HG03469 (cell line): ENCODE data around the gene FBXW8.
"Not testable (repeated sequence)": the region's sequence is repeated elsewhere in the genome, so short reads cannot be mapped to it uniquely, and the experiment has no call there.

Experiments used
- ATAC-seq: cut with Tn5 transposase; IDR thresholded peaks from one replicate; pipeline ENCODE4 v1.9.1; 2021; ENCODE audit warnings: mild to moderate bottlenecking, moderate library complexity, moderate number of reproducible peaks; ENCODE audit not compliant: unreplicated experiment

FBXW8 gene

GRCh38 chr12:117052386-117053049 is 141.8 kb downstream of the FBXW8 start:
- no peak for ATAC-seq

- no peak for ATAC-seq
Observed at GRCh38 chr12:117053050-117053400, 142.3 kb downstream of the FBXW8 start.

GRCh38 chr12:117053597-117054201 is 142.9 kb downstream of the FBXW8 start:
- no peak for ATAC-seq

GRCh38 chr12:117054279-117054678 is 143.5 kb downstream of the FBXW8 start:
- no peak for ATAC-seq

- ATAC-seq = not testable (repeated sequence)
Observed at GRCh38 chr12:117057626-117058025, 146.9 kb downstream of the FBXW8 start.

- ATAC-seq = no peak
Observed at GRCh38 chr12:117058442-117059072, 147.8 kb downstream of the FBXW8 start.

- ATAC-seq = no peak
Observed at GRCh38 chr12:117059156-117059555, 148.4 kb downstream of the FBXW8 start.

- ATAC-seq = no peak
Observed at GRCh38 chr12:117060246-117060928, 149.6 kb downstream of the FBXW8 start.

GRCh38 chr12:117060929-117061305 is 150.2 kb downstream of the FBXW8 start:
- no peak for ATAC-seq

GRCh38 chr12:117061555-117062079 is 150.9 kb downstream of the FBXW8 start:
- ATAC-seq = no peak

GRCh38 chr12:117063162-117063911 is 152.6 kb downstream of the FBXW8 start:
- no peak for ATAC-seq

- ATAC-seq = no peak
Observed at GRCh38 chr12:117064049-117064448, 153.3 kb downstream of the FBXW8 start.

GRCh38 chr12:117064596-117064995 is 153.8 kb downstream of the FBXW8 start:
- no peak for ATAC-seq

- no peak for ATAC-seq
Observed at GRCh38 chr12:117067016-117067415, 156.3 kb downstream of the FBXW8 start.

GRCh38 chr12:117067638-117068037 is 156.9 kb downstream of the FBXW8 start:
- ATAC-seq = no peak

- no peak for ATAC-seq
Observed at GRCh38 chr12:117068492-117068891, 157.7 kb downstream of the FBXW8 start.

- no peak for ATAC-seq
Observed at GRCh38 chr12:117069101-117069797, 158.5 kb downstream of the FBXW8 start.

- ATAC-seq = no peak
Observed at GRCh38 chr12:117069926-117070900, 159.5 kb downstream of the FBXW8 start.

GRCh38 chr12:117071009-117071408 is 160.3 kb downstream of the FBXW8 start:
- ATAC-seq = no peak
